Measurements from ENCODE around the gene BTLA.

DNA sequence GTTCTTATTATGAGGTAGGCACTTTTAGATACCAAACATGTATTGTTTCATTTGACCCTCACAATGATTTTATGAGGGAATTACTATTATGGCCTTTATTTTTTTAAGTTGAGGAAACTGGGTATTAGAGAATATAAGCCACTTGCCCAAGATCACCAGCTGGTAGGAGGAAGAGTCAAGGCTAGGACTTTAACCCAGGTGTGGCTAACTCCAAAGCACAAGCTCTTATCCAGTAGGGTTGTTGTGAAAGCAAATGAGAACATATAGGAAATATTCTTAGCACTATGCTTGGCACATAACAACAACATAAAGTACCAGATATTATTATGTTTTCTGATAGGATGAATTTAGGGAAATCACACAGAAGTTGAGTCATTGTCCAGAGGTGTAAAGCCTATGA, 7.9 kb downstream of the BTLA start:
- TF ChIP-seq NRF1 (conservative IDR thresholded peaks at IDR 0.05; ENCODE audit: low read depth, low read length), result no peak
- TF ChIP-seq, protein P1, sequence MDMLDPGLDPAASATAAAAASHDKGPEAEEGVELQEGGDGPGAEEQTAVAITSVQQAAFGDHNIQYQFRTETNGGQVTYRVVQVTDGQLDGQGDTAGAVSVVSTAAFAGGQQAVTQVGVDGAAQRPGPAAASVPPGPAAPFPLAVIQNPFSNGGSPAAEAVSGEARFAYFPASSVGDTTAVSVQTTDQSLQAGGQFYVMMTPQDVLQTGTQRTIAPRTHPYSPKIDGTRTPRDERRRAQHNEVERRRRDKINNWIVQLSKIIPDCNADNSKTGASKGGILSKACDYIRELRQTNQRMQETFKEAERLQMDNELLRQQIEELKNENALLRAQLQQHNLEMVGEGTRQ (IDR thresholded peaks at IDR 0.05; ENCODE audit: borderline replicate concordance, low read depth, low read length), result no peak
- TF ChIP-seq, protein P2, sequence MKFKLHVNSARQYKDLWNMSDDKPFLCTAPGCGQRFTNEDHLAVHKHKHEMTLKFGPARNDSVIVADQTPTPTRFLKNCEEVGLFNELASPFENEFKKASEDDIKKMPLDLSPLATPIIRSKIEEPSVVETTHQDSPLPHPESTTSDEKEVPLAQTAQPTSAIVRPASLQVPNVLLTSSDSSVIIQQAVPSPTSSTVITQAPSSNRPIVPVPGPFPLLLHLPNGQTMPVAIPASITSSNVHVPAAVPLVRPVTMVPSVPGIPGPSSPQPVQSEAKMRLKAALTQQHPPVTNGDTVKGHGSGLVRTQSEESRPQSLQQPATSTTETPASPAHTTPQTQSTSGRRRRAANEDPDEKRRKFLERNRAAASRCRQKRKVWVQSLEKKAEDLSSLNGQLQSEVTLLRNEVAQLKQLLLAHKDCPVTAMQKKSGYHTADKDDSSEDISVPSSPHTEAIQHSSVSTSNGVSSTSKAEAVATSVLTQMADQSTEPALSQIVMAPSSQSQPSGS (IDR thresholded peaks at IDR 0.05; ENCODE audit: low read length), result no peak
- TF ChIP-seq, protein P3, sequence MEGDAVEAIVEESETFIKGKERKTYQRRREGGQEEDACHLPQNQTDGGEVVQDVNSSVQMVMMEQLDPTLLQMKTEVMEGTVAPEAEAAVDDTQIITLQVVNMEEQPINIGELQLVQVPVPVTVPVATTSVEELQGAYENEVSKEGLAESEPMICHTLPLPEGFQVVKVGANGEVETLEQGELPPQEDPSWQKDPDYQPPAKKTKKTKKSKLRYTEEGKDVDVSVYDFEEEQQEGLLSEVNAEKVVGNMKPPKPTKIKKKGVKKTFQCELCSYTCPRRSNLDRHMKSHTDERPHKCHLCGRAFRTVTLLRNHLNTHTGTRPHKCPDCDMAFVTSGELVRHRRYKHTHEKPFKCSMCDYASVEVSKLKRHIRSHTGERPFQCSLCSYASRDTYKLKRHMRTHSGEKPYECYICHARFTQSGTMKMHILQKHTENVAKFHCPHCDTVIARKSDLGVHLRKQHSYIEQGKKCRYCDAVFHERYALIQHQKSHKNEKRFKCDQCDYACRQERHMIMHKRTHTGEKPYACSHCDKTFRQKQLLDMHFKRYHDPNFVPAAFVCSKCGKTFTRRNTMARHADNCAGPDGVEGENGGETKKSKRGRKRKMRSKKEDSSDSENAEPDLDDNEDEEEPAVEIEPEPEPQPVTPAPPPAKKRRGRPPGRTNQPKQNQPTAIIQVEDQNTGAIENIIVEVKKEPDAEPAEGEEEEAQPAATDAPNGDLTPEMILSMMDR (IDR thresholded peaks at IDR 0.05 in 2 of 3, conservative IDR thresholded peaks at IDR 0.05 in 1 of 3; ENCODE audit: control insufficient read depth in 2 of 3, extremely low read depth in 1 of 3, insufficient read depth in 1 of 3, low read depth in 3 of 3, low read length in 3 of 3), result no peak
- TF ChIP-seq, protein P4, sequence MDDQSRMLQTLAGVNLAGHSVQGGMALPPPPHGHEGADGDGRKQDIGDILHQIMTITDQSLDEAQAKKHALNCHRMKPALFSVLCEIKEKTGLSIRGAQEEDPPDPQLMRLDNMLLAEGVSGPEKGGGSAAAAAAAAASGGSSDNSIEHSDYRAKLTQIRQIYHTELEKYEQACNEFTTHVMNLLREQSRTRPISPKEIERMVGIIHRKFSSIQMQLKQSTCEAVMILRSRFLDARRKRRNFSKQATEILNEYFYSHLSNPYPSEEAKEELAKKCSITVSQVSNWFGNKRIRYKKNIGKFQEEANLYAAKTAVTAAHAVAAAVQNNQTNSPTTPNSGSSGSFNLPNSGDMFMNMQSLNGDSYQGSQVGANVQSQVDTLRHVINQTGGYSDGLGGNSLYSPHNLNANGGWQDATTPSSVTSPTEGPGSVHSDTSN (IDR thresholded peaks at IDR 0.05; ENCODE audit: insufficient replicate concordance, low read depth, low read length), result no peak
